ENCODE results near the gene GZMB.
"Not testable (repeated sequence)": the region's sequence is repeated elsewhere in the genome, so short reads cannot be mapped to it uniquely, and the experiment has no call there.

The GZMB gene

GRCh38 chr14:24634158-24634557 is at the start of gene GZMB:
GZMB (minus strand) TSS chr14:24634190; CDS start chr14:24634160, 30 bp downstream.
- DNase-seq: no peak

- no peak for DNase-seq
Observed at GRCh38 chr14:24681056-24681455, 47.1 kb upstream of the GZMB start.

GRCh38 chr14:24680516-24680915 is 46.5 kb upstream of the GZMB start:
- DNase-seq: no peak

- no peak for DNase-seq
Observed at GRCh38 chr14:24679248-24679961, 45.4 kb upstream of the GZMB start.

GRCh38 chr14:24678801-24679247 is 44.8 kb upstream of the GZMB start:
- DNase-seq: peak; percentile 67

GRCh38 chr14:24677956-24678355 is 44.0 kb upstream of the GZMB start:
- no peak for DNase-seq

- no peak for DNase-seq
Observed at GRCh38 chr14:24674204-24674970, 40.4 kb upstream of the GZMB start.

- peak; percentile 46 for DNase-seq
Observed at GRCh38 chr14:24673534-24674203, 39.7 kb upstream of the GZMB start.

GRCh38 chr14:24673059-24673458 is 39.1 kb upstream of the GZMB start:
- DNase-seq: no peak

GRCh38 chr14:24670594-24670993 is 36.6 kb upstream of the GZMB start:
- DNase-seq: no peak

GRCh38 chr14:24669651-24670050 is 35.7 kb upstream of the GZMB start:
- DNase-seq: no peak

GRCh38 chr14:24665440-24665991 is 31.5 kb upstream of the GZMB start:
- no peak for DNase-seq

- DNase-seq: no peak
Observed at GRCh38 chr14:24664366-24664765, 30.4 kb upstream of the GZMB start.

GRCh38 chr14:24662753-24663152 is 28.8 kb upstream of the GZMB start:
- no peak for DNase-seq

- no peak for DNase-seq
Observed at GRCh38 chr14:24659916-24660570, 26.1 kb upstream of the GZMB start.

GRCh38 chr14:24648361-24648760 is 14.4 kb upstream of the GZMB start:
- not testable (repeated sequence) for DNase-seq

- no peak for DNase-seq
Observed at GRCh38 chr14:24639905-24640304, 5.9 kb upstream of the GZMB start.

GRCh38 chr14:24639270-24639669 is 5.3 kb upstream of the GZMB start:
- DNase-seq: no peak

- DNase-seq: no peak
Observed at GRCh38 chr14:24633353-24633752, 637 bp downstream of the GZMB start.

- DNase-seq: no peak
Observed at GRCh38 chr14:24632761-24633160, 1.2 kb downstream of the GZMB start.

GRCh38 chr14:24632336-24632735 is 1.7 kb downstream of the GZMB start:
- DNase-seq: no peak

GRCh38 chr14:24631749-24632335 is 2.1 kb downstream of the GZMB start:
- DNase-seq: no peak

All from activated CD4-positive, CD25-positive, alpha-beta regulatory T cell treated with anti-CD3 and anti-CD28 coated beads, Interleukin-2, amount 50 U/mL, for 72 hours (primary cell).